DMS53 treated with DMSO at 0.1 percent for 48 hours (cell line): ENCODE data around the gene SHC1.

ENCODE experiments used
- DNase-seq: peaks from one replicate; lab custom pipeline; 2025; ENCODE audit not compliant: unreplicated experiment; lab: John Stamatoyannopoulos, UW

The SHC1 gene

DNA sequence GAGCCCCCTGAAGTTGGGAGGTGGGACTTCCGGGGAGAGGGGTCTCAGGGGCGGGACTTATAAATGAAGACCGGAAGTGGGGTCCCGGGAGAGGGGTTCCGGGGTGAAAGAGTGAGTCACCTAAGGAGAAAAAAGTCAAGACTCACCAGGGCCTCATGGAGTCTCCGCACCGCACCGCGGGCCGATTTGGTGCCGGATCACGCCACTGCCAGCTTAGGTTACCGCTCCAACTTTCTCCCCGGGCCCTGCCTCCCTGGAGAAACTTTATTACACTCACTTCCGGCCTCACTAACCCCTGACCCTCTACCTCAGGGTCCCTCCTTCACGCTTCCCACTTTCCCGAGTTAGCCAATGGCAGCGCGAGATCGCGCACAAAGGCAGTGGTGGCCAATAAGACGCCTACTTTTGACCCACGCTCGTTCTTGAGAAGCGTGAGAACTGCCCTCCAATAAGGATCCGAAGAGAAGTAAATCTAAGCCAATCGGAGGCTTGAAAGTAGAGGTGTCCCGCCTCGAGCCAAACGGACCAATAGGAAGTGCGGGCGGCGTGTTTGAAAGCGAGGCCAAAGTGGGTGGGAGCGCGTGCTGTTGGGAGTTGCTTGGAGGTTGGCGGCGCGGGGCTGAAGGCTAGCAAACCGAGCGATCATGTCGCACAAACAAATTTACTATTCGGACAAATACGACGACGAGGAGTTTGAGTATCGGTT, 3.7 kb upstream of the SHC1 start, which contains the start of gene CKS1B:
CKS1B (plus strand) TSS at position 580 of the 706 bp plus-strand sequence; CDS start at position 645, 65 bp downstream.
- DNase-seq: peak; percentile 99

DNA sequence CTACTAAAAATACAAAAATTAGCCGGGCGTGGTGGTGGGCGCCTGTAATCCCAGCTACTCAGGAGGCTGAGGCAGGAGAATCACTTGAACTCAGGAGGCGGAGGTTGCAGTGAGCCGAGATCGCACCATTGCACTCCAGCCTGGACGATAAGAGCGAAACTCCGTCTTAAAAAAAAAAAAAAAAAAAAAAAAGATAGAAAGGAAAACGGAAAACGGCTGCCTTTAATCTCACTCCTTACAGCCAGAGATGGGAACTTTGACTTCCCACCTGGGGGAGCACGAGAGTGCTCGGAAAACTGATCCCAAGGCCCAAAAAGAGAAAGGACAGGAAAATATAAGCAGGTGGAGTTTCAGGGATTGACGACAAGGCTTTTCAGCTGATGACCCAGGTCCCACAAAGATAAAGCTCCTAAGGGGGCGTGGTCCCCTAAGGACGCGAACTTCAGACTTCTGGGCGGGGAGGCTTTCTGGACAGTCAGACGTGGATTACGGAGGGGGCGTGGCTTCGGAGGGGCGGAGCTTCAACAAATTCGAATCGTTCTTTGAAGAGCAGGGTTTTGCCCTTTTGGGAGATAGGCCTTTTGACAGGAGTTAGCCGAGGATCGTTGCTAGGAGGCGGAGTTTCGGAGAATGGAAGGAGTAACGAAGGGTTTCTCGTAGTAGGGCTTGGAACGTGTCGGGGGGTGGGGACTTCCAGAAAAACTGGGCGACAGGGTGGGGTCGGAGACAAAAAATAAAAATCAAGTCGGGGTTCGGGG, 3.0 kb upstream of the SHC1 start:
- peak; percentile 85 for DNase-seq

DNA sequence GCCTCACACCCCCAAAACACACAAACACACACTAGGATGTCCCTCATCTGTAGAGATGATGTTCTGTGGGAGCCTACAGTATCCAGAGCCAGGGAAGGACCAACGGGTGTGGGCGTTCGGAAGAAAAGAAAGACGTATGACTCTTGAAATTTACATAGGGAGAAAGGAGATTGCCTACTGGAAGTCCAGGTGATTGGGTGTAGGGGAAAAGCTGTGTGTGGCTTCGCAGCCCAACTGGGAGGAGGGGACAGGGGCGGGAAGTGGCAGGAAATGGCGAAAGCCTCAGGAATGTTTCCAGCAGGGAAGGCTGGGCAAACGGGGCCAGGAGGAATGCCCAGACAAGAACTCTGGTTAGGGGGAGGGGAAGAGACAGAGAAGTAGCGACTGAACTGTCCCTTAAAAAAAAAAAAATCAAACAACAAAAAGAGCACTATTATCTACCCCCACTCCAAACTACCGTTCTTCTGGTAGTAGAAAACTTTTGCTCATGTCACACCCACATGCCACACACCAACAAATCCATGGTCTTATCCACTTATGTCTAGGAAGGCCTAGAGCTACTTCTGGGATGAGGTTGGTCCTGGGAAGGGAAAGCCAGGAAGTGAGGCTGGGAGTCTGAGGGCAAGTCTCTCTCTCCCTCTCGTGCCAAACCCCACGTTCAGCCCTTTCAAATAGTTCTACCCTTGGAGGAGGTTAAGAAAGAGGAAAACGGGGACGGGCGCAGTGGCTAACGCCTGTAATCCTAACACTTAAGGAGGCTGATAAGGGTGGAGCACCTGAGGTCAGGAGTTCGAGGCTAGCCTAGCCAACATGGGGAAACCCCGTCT, 2.2 kb upstream of the SHC1 start:
- DNase-seq: no peak

DNA sequence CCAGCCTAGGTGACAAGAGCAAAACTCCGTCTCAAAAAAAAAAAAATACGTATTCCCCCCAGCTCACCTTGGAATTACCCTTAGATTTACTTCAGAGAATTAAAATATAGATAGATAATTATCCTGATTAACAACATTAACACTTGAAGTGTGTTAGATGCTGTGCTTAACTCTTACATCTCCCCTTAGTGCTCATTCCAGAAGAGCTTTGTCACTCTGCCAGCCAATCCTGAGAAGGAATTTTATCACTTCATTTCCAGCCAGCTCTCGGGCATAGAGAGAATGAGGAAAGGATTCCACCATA, 1.6 kb upstream of the SHC1 start:
- no peak for DNase-seq

DNA sequence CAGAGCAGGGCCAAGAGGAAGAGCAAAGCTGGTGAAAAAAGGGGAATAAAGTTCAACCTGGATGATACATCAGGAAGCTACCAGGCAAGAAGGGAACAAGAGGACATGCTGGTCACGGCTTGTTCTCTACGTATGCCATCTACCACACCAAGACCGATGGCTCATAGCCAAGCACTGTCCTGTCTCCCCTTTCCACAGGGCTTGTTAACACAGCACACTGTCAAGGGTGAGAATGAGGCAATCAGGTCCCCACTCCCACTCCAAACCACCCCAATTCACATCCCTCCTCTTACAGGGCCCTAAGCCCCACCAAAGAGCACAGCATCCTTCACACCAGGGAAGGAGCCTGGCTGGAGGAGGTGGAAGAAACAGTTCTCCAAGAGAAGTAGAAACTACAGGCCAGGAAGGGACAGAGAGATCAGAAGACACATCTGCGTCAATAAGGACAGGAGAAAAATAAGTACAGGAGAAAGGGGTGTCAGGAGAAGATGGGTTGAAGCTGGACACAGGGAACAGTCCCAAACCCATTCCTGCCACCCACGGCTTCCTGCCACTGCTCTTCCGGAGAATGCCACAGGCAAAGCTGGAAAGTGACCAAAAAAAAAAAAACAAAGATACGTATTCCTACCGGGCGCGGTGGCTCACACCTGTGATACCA, 923 bp upstream of the SHC1 start:
- no peak for DNase-seq

DNA sequence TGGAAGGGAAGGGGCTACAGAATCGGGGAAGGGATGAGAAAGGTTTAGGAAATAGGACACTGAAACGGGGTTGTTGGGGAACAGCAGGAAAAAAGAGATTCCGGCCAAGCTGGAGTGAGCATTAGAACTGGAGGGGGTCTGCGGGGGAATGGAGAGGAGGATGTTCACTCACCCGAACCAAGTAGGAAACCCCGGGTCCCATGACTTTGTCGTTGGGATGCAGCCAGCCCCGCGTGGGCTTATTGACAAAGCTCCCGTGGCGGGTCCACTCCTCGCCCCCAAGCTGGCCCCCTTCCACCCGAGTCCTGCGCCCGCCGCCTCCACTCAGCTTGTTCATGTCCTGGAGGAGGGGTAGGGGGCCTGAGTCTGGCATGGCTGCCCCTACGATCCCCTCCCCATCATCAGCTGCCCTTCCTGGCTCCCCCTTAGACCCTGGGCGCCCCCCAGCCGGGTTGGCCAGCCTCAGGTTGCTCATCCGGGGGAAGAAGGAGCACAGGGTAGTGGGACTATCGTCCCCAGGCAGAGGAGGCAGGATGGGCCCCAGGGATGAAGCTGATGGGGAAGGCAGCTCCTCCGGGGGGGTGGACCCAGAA, 591 bp downstream of the SHC1 start:
- DNase-seq: no peak

DNA sequence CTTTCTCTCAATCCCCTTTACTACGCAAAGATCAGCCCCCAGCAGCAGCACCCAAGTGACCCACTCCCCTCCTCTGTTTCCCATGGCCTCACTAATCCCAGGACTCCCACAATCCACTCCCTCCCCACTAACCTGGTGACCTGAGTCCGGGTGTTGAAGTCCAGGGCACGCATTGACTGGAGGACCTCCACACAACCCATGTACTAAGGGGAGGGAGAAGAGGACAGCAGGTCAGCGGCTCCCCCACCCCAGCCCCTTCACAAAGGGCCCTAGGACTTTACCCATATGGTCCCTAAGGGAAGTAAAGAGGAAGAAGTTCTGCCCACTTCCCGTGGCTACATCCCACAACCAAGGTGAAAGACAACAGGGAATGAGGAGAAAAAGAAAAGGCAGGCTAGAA, 1.3 kb downstream of the SHC1 start:
- no peak for DNase-seq

DNA sequence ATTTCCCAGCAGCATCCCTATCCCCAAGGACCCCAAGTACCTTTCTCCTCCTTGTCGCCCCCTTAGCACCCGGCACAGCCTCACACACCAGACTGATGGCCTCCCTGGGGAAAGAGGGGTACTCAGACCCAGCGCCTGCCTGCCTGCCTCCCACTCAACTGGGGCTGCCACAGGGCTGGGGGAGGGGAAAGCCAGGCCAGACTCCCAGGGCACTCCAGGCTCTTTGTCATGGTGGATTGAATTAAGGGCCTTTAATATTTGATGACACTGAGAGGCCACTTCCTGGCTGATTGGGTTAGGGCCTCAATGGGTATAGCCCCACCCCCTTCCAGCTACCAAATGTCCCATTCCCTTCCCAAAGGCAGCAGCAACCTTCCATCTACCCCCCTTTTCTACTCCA, 1.8 kb downstream of the SHC1 start:
- DNase-seq: no peak

DNA sequence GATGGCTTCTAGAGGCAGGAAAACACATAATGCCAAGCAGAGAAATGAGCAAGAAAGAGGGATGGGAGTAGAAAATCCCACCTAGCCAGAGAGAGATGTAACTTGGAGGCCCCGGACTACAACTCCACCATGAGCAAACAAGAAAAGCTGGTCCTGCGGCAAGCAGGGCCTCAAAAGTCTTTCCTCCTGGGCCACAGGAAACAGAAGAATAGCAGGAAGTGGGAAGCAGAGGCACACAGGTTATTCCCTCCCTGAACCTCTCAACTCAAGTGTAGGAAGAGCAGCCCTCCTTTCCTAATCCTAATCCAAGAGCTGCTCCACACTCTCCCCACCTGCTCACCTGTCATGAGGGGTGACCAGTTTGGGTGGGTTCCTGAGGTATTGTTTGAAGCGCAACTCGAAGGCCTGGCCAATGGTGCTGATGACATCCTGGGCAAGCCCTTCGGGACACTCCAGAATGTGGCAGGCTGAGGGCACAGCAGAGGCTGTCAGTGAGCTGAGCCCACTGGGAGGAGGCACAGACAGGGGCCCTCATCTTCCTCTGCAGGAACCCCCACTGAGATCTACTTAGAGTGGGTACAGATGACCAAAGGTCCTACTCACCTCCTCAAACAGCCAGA, 3.1 kb downstream of the SHC1 start:
- no peak for DNase-seq

DNA sequence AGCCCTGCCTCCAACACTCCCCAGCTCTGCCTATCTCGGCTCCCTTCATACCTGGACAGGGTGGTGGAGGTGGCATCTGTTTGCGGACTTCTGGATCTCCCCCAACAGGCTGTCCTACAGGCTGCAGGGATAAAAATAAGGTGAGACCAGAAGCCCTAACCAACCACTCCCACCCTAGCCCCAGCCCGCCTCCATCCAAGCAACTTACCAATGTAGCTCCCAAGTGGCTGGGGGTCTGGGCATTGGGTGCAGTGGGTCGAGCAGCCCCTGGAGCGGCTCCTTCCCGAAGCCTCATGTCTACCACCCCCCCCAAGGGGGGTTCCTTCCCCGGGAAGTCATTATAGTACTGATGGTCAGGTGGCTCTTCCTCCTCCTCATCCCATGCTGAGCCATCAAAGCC, 4.4 kb downstream of the SHC1 start:
- DNase-seq: no peak

DNA sequence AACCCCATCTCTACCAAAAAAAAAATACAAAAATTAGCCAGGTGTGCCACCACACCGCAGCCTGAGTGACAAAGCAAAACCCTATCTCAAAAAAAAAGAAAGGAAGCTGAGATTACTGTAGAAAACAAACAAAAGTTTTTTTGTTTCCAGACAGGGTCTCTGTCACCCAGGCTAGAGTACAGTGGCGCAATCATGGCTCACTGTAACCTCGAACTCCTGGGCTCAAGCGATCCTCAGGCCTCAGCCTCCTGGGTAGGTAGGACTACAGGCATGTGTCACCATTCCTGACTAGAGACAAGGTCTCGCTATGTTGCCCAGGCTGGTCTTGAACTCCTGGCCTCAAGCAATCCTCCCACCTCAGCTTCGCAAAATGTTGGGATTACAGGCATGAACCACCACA, 6.2 kb downstream of the SHC1 start:
- DNase-seq: no peak

DNA sequence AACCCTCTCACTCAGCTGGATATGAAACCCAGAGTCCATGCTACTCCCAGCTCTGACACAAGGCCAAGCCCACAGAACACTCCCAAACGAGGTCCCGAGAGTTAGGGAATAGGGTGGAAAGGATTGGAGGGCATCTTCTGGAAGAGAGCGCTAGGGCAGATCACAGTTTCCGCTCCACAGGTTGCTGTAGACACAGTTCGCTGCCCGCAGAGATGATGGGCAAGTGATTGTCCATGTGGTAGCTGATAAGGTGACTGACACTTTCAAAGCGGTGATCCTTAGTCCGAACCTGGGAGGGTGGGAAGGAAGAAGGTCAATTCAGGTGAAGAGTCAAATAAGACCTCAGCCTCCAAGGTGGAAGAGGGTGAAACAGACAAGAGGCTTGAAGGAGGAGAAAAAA, 6.9 kb downstream of the SHC1 start:
- DNase-seq: no peak

DNA sequence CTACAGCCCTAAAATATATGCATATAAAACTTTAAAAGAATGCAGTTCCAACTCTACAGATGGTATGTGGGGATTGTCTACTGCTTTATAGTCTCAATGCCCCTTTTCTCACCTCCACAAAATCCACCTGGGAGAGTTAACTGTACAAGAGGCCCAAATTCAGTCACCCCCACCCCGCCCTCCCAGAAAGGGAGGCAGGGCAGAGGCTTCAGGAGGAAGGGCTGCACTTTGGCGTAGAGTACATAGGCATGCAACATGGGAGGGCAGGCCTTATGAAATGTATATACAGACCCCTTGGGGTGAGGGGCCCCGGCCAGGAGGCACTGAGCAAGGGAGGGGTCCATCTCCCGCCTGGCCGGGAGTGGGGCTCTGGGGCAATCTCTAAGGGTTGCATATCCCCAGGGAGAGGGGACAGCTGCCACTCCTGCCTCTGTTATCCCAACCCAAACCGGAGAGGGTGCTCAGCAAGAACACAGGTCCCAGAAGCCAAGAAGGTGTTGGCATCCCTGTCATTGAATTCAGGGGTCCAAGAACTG, 7.7 kb downstream of the SHC1 start:
- DNase-seq: no peak

DNA sequence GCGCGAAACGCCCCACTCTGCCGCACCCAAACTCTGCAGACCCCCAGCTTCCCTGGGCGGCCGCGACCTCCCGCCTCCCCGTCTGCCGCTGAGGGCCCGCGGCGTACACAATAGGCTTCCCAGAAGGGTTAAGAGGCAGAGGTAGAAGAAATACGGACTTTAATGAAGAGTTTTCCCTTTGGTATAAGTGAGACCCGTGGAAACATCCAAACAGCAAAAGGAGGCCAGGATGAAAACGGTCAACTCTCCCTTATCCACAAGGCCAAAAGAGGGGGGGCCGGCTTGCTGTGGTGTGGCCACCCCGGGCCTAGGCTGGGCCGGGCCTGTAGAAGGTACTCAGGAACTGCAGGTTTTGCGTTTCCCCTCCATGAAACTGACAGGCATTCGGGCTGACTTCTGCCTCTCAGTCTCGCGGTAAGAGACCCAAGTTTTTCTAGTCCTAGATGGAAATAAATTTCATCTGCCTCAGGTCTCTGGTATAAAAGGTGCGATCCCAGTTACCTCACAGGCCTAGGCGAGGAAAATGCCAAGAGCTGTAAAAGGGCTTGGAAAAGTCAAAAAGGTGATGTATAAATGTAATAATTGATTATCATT, 8.3 kb downstream of the SHC1 start:
- peak; percentile 7 for DNase-seq

DNA sequence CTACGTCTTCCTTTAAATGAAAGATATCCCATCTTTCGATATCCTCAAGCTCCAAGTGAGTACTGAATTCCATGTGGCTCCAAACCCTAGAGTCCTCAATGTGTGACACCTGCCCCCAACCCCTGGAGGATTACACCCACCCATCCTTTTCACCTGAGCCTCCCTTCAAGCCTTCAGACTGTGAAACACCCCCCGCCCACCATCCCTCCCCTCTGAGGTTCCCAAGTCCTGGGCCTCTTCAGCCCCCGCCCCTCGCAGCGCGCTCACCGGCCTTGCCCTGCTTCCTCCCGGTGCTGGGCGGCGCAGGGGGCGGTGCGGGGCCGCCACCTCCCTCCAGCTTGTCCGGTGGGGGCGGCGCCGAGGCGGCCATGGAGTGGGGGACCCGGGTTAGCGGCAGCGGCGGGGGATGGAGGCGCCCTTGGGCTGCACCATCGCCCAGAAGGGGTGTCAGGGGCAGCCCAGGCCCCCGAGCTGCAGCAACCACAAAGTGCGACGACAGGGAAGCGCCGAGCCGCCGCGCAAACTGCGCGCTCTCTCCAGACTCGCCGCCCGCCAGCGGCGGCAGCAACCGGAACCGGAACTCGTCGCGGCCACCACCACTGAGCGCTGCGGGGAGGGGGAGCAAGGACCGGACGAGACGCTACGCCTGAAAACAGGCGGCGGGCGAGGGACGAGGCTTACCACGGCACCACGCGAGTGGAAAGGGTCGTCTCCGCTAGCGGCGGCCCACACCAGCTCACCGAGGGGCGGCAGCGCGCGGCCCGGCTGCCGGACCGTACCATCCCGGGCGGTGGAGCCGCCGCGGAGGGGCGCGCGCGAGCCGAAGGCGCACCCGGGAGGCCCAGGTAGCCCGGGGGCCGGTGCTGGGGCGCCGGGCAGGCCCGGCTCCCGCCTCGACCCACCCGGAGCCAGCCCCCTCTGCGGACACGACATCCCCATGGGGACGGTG, 9.1 kb downstream of the SHC1 start, which contains the start of gene PYGO2:
PYGO2 (minus strand) TSS at position 576 of the 949 bp plus-strand sequence; CDS start at position 370, 206 bp downstream.
- peak; percentile 66 for DNase-seq

DNA sequence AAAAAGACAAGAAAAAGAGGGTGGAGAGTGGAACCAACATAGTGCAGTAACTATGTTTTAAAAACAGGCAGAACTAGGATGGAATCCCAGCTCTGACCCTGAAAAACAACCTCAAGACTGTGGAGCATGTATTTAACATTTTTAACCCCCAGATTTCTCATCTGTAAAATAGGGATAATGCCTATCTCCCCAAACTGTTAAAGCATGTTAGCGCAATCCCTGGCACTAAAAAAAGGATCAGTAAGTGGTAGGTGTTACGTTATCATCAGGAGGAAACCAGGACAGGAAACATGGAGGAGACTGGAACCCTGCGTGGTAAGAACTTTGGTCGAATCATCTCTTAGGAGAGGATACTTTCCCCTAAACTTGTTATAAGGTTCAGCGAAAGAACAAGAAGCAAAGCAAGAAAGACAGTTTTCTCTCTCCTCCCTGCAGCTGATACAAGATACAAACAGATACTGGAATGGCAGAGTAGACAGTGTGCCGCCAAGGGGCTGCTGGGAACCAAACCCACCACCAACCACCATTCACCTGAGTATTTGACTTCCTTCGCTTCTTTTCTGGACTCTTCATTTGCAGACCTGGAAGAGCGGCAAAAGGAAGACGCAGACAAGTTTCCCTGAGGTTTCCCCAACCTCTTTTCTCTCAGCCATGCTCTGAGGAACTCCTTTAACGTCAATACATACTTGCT, 10.0 kb downstream of the SHC1 start:
- peak; percentile 11 for DNase-seq

DNA sequence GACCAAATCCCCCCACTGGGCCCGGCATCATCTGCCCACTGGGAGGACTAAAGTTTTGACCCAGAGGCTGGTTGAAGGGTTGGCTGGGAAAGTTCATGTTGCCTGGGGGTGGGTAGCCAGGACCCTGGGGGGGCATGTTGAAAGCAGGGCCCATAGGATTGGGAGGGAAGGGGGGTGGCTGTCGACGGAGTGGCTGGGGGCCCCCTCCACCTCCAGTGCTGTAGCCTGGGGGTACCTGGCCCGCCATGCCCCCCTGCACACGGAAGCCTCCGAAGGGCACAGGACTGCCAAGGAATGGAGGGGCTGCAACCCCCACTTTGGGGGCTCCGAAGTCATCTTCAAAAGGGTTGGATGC, 11.1 kb downstream of the SHC1 start:
- DNase-seq: no peak
